ENCODE results near the gene KRCC1.
"Not testable (repeated sequence)": the region's sequence is repeated elsewhere in the genome, so short reads cannot be mapped to it uniquely, and the experiment has no call there.

Gene KRCC1

GRCh38 chr2:87995756-87996155 is 59.8 kb downstream of the KRCC1 start:
- no peaks in the 10 kb centered on the region for H3K79me2 ChIP-seq (ENCODE audit: control insufficient read depth, low read length)
- peaks cover 64% of the 10 kb centered on the region for H3K4me1 ChIP-seq (ENCODE audit: control insufficient read depth, low read length)
- peaks cover 20% of the 10 kb centered on the region for H3F3A ChIP-seq (ENCODE audit: control insufficient read depth, insufficient read depth)
- H3K27me3 ChIP-seq (ENCODE audit: control insufficient read depth, low read length): no peaks in the 10 kb centered on the region
- H3K4me3 ChIP-seq (ENCODE audit: low read length): peak overlapping the region; percentile 65
- H3K36me3 ChIP-seq (ENCODE audit: control insufficient read depth, low read length): no peaks in the 10 kb centered on the region
- peak overlapping the region; percentile 99 for H3K27ac ChIP-seq (ENCODE audit: low read depth, low read length)
- H4K20me1 ChIP-seq (ENCODE audit: control insufficient read depth, insufficient read depth, low read depth, low read length): no peaks in the 10 kb centered on the region
- peak; percentile 6 for TF ChIP-seq CTCF (IDR thresholded peaks at IDR 0.05; ENCODE audit: low read depth, low read length, poor library complexity, severe bottlenecking)
- no peak for TF ChIP-seq EZH2phosphoT487 (IDR thresholded peaks at IDR 0.05; ENCODE audit: borderline replicate concordance, low read length)
- H3K9me3 ChIP-seq (ENCODE audit: control insufficient read depth, insufficient read depth, low read length): no peaks in the 10 kb centered on the region
- peak overlapping the region; percentile 72 for H3K4me2 ChIP-seq (ENCODE audit: low read length)
- no peaks in the 10 kb centered on the region for H3K9me2 ChIP-seq (replicated peaks; ENCODE audit: control insufficient read depth, low read length)

- not testable (repeated sequence) for H3K79me2 ChIP-seq (ENCODE audit: control insufficient read depth, low read length); H3K9me3 ChIP-seq (ENCODE audit: control insufficient read depth, insufficient read depth, low read length); H4K20me1 ChIP-seq (ENCODE audit: control insufficient read depth, insufficient read depth, low read depth, low read length); H3K36me3 ChIP-seq (ENCODE audit: control insufficient read depth, low read length); H3K27me3 ChIP-seq (ENCODE audit: control insufficient read depth, low read length); H3K9me2 ChIP-seq (replicated peaks; ENCODE audit: control insufficient read depth, low read length)
- Histone ChIP-seq H3K4me2 (ENCODE audit: low read length) (peak overlapping the region; percentile 72), H3K27ac (ENCODE audit: low read depth, low read length) (peak overlapping the region; percentile 99), H3K4me3 (ENCODE audit: low read length) (peak overlapping the region; percentile 65), H3F3A (ENCODE audit: control insufficient read depth, insufficient read depth) (peaks cover 20% of the 10 kb centered on the region), H3K4me1 (ENCODE audit: control insufficient read depth, low read length) (peaks cover 56% of the 10 kb centered on the region)
These were observed 61.2 kb downstream of the KRCC1 start for GRCh38 chr2:87994304-87994850.

- not testable (repeated sequence) for H3K79me2 ChIP-seq (ENCODE audit: control insufficient read depth, low read length); H3K9me2 ChIP-seq (replicated peaks; ENCODE audit: control insufficient read depth, low read length); H3K4me3 ChIP-seq (ENCODE audit: low read length); H3K9me3 ChIP-seq (ENCODE audit: control insufficient read depth, insufficient read depth, low read length); H3K27me3 ChIP-seq (ENCODE audit: control insufficient read depth, low read length); H3K36me3 ChIP-seq (ENCODE audit: control insufficient read depth, low read length); H4K20me1 ChIP-seq (ENCODE audit: control insufficient read depth, insufficient read depth, low read depth, low read length); H3K4me2 ChIP-seq (ENCODE audit: low read length)
- Histone ChIP-seq H3K27ac (ENCODE audit: low read depth, low read length) (peak overlapping the region; percentile 66; the same call in 1 of the 2 replicates), H3F3A (ENCODE audit: control insufficient read depth, insufficient read depth) (peaks cover 20% of the 10 kb centered on the region), H3K4me1 (ENCODE audit: control insufficient read depth, low read length) (peaks cover 41% of the 10 kb centered on the region)
These were observed 63.0 kb downstream of the KRCC1 start for GRCh38 chr2:87992569-87992968.

GRCh38 chr2:87987473-87987872 is 68.1 kb downstream of the KRCC1 start:
- H3K27me3 ChIP-seq (ENCODE audit: control insufficient read depth, low read length); H3K4me2 ChIP-seq (ENCODE audit: low read length); H3K9me3 ChIP-seq (ENCODE audit: control insufficient read depth, insufficient read depth, low read length); H4K20me1 ChIP-seq (ENCODE audit: control insufficient read depth, insufficient read depth, low read depth, low read length); H3F3A ChIP-seq (ENCODE audit: control insufficient read depth, insufficient read depth); H3K79me2 ChIP-seq (ENCODE audit: control insufficient read depth, low read length); H3K4me3 ChIP-seq (ENCODE audit: low read length); H3K9me2 ChIP-seq (replicated peaks; ENCODE audit: control insufficient read depth, low read length); H3K27ac ChIP-seq (ENCODE audit: low read depth, low read length); H3K36me3 ChIP-seq (ENCODE audit: control insufficient read depth, low read length): not testable (repeated sequence)
- H3K4me1 ChIP-seq (ENCODE audit: control insufficient read depth, low read length): peaks cover 17% of the 10 kb centered on the region

- Histone ChIP-seq H3K4me2 (ENCODE audit: low read length) (peak overlapping the region; percentile 51), H3K4me1 (ENCODE audit: control insufficient read depth, low read length) (peaks cover 17% of the 10 kb centered on the region), H3K27ac (ENCODE audit: low read depth, low read length) (peak overlapping the region; percentile 41), H3K4me3 (ENCODE audit: low read length) (peak overlapping the region; percentile 50)
- H3K36me3 ChIP-seq (ENCODE audit: control insufficient read depth, low read length); H3K79me2 ChIP-seq (ENCODE audit: control insufficient read depth, low read length); H3K9me3 ChIP-seq (ENCODE audit: control insufficient read depth, insufficient read depth, low read length); H3K27me3 ChIP-seq (ENCODE audit: control insufficient read depth, low read length); H4K20me1 ChIP-seq (ENCODE audit: control insufficient read depth, insufficient read depth, low read depth, low read length); H3K9me2 ChIP-seq (replicated peaks; ENCODE audit: control insufficient read depth, low read length); H3F3A ChIP-seq (ENCODE audit: control insufficient read depth, insufficient read depth): not testable (repeated sequence)
These were observed 69.7 kb downstream of the KRCC1 start for GRCh38 chr2:87985902-87986301.

GRCh38 chr2:87981182-87981581 is 74.4 kb downstream of the KRCC1 start:
- not testable (repeated sequence) for H3K36me3 ChIP-seq (ENCODE audit: control insufficient read depth, low read length); H3K9me3 ChIP-seq (ENCODE audit: control insufficient read depth, insufficient read depth, low read length); H3K27ac ChIP-seq (ENCODE audit: low read depth, low read length); H3K79me2 ChIP-seq (ENCODE audit: control insufficient read depth, low read length); H3K9me2 ChIP-seq (replicated peaks; ENCODE audit: control insufficient read depth, low read length); H3K27me3 ChIP-seq (ENCODE audit: control insufficient read depth, low read length); H4K20me1 ChIP-seq (ENCODE audit: control insufficient read depth, insufficient read depth, low read depth, low read length); H3K4me1 ChIP-seq (ENCODE audit: control insufficient read depth, low read length); H3F3A ChIP-seq (ENCODE audit: control insufficient read depth, insufficient read depth); H3K4me3 ChIP-seq (ENCODE audit: low read length); H3K4me2 ChIP-seq (ENCODE audit: low read length)
